ENCODE results near the gene ABCC1.

The ABCC1 gene

DNA sequence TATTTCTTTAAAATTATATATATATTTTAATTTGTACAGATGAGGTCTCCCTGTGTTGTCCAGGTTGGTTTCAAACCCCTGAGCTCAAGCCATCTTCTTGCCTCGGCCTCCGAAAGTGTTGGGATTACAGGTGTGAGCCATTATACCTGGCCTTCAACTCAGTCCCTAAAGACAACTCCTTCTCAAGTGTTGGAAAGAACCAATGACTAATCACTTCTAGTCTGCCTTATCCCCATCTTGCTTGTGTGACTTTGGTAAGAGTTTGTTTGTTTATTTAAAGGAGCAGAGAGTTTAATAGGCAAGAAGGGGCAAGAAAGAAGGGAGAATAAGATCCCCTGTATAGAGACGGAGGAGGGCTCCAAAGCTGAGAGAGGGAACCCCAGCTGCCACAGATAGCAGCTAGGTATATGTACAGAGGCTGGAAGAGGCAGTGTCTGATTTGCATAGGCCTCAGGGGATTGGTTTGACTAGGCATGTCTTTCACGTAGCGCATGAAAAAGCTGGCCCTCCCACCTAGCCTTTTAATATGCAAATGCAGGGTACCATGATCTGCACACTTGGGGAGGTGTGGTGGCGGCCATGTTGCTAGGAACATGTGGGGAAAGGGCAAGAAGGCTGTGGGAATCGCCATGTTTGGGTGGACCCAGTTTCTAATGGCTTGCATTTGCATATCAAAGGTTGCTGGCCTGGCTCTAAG is 21.5 kb downstream of the ABCC1 start:
- no peak overlapping the region for H3K4me3 ChIP-seq (ENCODE audit: low read depth, low read length)
- ChIA-PET POLR2A (no interaction called here), CTCF (interaction anchor here (1.7 kb wide), 1 partner anchor 98 kb away, joined by 7 read pairs; no protein-coding TSS in a partner anchor)
- DNase-seq (ENCODE audit: low read depth, low spot score), result no peak
- TF ChIP-seq, protein P1, sequence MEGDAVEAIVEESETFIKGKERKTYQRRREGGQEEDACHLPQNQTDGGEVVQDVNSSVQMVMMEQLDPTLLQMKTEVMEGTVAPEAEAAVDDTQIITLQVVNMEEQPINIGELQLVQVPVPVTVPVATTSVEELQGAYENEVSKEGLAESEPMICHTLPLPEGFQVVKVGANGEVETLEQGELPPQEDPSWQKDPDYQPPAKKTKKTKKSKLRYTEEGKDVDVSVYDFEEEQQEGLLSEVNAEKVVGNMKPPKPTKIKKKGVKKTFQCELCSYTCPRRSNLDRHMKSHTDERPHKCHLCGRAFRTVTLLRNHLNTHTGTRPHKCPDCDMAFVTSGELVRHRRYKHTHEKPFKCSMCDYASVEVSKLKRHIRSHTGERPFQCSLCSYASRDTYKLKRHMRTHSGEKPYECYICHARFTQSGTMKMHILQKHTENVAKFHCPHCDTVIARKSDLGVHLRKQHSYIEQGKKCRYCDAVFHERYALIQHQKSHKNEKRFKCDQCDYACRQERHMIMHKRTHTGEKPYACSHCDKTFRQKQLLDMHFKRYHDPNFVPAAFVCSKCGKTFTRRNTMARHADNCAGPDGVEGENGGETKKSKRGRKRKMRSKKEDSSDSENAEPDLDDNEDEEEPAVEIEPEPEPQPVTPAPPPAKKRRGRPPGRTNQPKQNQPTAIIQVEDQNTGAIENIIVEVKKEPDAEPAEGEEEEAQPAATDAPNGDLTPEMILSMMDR (IDR thresholded peaks at IDR 0.05; ENCODE audit: insufficient read depth, low read length, missing control alignments), result no peak

DNA sequence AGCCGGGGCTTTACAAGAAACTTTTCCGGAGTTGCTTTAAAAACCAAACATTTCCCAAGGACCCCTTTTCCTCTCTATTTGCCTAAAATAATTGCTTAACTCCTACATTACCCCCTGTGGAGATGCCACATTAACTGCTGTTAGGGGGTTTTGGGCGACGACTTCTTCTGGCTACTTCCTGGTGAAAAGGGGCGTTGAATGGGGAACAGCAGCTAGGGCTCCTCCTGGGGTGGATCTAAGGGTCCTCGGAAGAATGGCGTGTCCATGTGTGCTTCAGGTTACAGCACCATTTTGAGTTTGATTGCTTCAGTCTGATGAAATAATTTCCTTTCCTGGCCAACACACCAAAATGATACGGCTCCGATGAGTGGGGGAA is 22.0 kb downstream of the ABCC1 start:
- TF ChIP-seq, protein P1 (IDR thresholded peaks at IDR 0.05; ENCODE audit: insufficient read depth, low read length, missing control alignments), result no peak
- CTCF ChIA-PET, result no interaction called here
- no peak overlapping the region for H3K4me3 ChIP-seq (ENCODE audit: low read depth, low read length)
- POLR2A ChIA-PET, result no interaction called here
- DNase-seq (ENCODE audit: low read depth, low spot score), result no peak

DNA sequence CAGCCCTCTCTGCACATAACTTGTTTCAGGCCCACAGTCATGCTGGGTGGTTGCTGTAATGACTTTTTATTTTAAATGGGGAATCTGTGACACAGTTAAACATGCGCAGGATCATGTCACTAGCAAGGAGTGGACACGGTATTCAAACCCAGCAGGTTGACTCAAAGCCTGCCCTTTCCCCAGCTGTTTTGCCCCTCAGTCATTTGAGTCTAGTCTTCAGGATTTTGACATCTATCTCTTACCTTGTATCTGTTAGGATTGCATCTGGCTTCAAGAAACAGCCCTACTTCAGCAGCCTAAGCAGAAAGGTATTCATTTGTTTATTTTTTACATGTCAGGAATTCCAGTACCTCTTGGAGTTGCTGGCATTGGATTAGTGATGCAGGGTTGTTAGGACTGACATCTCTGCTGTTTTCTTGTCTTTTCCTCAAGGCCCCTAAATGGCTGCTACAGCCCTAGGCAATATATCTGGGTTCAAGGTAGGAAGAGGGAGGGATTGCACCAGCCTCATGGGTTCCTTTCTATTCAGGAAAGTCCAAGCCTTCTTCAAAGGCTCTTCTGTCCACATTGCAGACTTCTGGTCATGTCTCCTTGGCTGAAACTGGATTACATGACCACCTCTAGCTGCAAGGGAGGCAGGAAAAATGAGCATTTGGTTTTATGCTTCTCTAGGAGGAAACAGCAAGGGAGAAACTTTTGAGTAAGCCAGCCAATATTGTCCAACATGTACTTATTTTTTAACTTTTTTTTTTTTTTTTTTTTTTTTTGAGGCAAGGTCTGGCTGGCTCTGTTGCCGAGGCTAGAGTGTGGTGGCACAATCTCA is 22.8 kb downstream of the ABCC1 start:
- ChIA-PET POLR2A (no interaction called here), CTCF (no interaction called here)
- DNase-seq (ENCODE audit: low read depth, low spot score), result no peak
- H3K4me3 ChIP-seq (ENCODE audit: low read depth, low read length), result no peak overlapping the region
- TF ChIP-seq, protein P1 (IDR thresholded peaks at IDR 0.05; ENCODE audit: insufficient read depth, low read length, missing control alignments), result no peak

DNA sequence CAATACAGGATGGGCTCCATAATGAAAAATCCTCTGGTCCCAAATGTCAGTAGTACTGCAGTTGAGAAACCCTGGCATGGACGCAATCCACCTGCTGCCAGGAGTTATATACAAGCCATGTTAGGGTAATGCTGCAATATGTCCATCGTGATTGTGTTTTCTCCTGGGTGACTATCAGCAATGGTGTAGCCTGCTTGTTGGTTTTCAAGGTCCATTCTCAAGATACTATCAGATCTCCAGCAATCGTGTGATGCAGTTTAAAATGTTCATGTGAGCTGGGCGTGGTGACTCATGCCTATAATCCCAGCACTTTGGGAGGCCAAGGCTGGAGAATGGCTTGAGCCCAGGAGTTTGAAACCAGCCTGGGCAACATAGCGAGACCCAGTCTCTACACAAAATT is 24.0 kb downstream of the ABCC1 start:
- TF ChIP-seq, protein P1 (IDR thresholded peaks at IDR 0.05; ENCODE audit: insufficient read depth, low read length, missing control alignments), result no peak
- CTCF ChIA-PET, result no interaction called here
- POLR2A ChIA-PET, result no interaction called here
- no peak overlapping the region for H3K4me3 ChIP-seq (ENCODE audit: low read depth, low read length)
- DNase-seq (ENCODE audit: low read depth, low spot score), result no peak

DNA sequence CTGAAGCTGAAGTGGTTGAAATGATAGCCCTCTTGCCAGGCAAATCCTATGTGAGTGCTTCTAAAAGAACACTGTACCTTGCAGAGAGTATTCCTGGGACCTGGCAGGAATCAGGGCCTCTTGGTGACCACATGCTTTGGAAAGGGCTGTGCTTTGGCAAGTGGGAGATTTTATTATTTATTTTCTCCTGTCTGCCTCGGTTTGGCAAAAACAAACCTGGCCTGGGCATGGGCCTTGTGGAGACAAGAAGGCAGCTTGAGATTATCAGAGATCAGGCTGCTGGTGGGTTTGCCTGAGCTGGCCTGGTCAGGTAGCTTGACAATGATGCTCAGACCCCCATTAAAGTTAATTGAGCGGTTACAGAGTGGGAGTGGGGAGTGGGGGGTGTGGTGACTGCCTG is 24.6 kb downstream of the ABCC1 start:
- CTCF ChIA-PET, result interaction anchor here (0.9 kb wide), 1 partner anchor 99 kb away, joined by 3 read pairs; no protein-coding TSS in a partner anchor
- H3K4me3 ChIP-seq (ENCODE audit: low read depth, low read length), result no peak overlapping the region
- POLR2A ChIA-PET, result no interaction called here
- DNase-seq (ENCODE audit: low read depth, low spot score), result no peak
- TF ChIP-seq, protein P1 (IDR thresholded peaks at IDR 0.05; ENCODE audit: insufficient read depth, low read length, missing control alignments), result no peak

DNA sequence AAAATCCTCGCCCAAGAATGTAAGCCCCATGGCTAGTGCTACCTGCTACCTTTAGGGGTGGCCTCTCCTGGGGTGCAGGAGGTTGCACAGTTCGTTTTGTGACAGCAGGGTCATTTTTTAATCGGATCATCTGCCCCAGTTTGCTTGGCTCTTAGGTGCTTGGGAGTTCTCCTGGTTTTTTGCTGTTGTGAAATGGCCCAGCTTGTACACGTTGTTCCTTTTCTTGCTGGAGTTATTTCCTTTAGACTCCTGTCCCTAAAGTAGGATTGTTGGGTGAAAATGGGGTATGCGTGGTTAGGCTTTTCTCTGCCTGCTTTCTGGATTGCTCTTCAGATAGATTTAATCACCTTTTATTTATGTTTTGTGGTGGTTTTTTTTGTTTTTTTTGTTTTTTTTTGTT is 25.8 kb downstream of the ABCC1 start:
- ChIA-PET CTCF (no interaction called here), POLR2A (no interaction called here)
- no peak for DNase-seq (ENCODE audit: low read depth, low spot score)
- no peak overlapping the region for H3K4me3 ChIP-seq (ENCODE audit: low read depth, low read length)
- TF ChIP-seq, protein P1 (IDR thresholded peaks at IDR 0.05; ENCODE audit: insufficient read depth, low read length, missing control alignments), result no peak
